RPMI8226 (cell line): ENCODE measurements around the gene KRTAP10-5.
"Not testable (repeated sequence)": the region's sequence is repeated elsewhere in the genome, so short reads cannot be mapped to it uniquely, and the experiment has no call there.

ENCODE experiments used
- DNase-seq: peaks from one replicate; pipeline ENCODE4 v3.0.0-alpha.2; 2015

The KRTAP10-5 gene

GRCh38 chr21:44580231-44580821 lies at the start of gene KRTAP10-5:
Gene KRTAP10-5, minus strand, starts transcription at chr21:44580604. Its CDS starts 26 bp downstream, at chr21:44580578.
- DNase-seq = peak; percentile 66

GRCh38 chr21:44628707-44629391 lies 48.4 kb upstream of the KRTAP10-5 start:
- DNase-seq = no peak

GRCh38 chr21:44627831-44628233 lies 47.4 kb upstream of the KRTAP10-5 start:
- DNase-seq = not testable (repeated sequence)

GRCh38 chr21:44627181-44627822 lies 46.9 kb upstream of the KRTAP10-5 start:
- not testable (repeated sequence) for DNase-seq

GRCh38 chr21:44626673-44627143 lies 46.3 kb upstream of the KRTAP10-5 start, which contains the start of gene KRTAP10-9:
Gene KRTAP10-9, plus strand, starts transcription at chr21:44627093. Its CDS starts 79 bp downstream, at chr21:44627172.
- no peak for DNase-seq

DNA sequence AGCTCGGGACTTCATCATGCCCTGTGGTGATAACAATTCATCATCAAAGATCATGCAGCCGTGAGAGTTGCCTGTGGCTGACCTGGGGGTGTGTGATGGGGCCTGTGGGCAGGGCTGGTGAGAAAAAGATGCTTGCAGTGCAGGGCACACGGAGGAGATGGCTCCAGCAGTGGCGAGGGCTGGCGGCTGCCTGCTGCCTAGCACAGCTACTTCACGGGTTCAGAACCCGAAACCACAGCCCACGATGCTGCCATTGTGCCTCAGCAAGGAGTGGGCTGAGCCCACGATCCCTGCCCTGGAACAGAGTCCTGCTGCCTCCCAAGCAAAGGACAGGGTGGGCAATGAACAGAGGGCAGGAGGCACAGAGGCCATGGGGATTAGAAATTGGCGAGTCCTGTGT lies 45.9 kb upstream of the KRTAP10-5 start:
- no peak for DNase-seq

DNA sequence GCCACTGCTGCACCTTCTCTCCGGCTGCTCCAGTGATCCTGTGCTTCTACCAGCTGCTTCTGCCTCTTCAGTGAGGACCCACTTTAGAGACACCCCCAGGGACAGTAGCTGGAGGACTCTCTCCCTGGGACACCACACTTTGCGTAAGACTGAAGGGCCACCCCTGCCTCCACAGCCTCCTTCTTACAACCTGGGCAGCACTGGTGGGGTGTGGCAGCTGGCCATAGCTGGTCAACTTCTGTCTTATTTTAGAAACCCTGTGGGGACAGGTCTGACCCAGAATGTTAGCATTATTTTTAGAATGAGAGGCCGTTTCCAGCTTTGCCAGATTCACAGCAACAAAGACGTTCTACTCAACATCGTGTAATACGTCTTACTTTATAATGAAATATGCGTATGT lies 45.4 kb upstream of the KRTAP10-5 start:
- no peak for DNase-seq

GRCh38 chr21:44623575-44623974 lies 43.2 kb upstream of the KRTAP10-5 start:
- no peak for DNase-seq

DNA sequence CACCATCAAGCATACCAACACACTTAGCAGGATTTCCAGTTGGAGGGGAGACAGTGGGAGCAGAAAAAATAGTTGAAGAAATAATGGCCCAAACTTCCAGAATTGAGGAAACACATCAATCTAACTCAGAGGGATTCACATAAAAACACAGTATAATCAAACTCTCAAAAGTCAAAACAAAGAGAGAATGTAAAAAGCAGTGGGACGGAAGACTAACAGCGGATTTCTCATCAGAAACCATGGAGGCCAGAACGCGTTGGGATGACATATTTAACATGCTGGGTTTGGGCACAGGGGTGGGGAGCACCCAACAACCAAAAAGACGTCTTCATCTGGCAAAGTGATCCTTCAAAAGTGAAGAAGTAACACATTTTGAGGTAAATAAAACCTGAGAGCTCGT lies 39.5 kb upstream of the KRTAP10-5 start:
- no peak for DNase-seq

- peak; percentile 67 for DNase-seq
These were observed 38.5 kb upstream of the KRTAP10-5 start for GRCh38 chr21:44618909-44619308.

DNA sequence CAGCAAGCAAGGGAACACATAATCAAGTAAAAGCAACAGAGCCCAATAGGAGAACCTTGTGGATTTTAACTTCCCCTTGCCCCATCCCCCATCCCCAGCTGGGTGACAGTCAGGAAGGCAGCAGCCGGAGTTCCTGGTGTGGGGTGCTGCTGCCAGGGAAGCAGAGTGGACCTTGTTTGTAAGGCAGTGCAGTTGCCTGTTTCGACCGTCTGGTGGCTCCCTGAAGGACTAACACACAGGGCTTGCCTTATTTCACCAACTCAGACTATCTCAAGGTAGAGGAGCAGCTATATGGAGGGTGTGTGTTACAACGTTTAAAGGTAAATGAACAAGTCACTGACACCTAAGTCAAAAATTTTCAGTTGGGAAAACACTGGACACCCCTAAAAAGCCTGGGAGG lies 38.1 kb upstream of the KRTAP10-5 start:
- peak; percentile 69 for DNase-seq

- DNase-seq = no peak
These were observed 36.7 kb upstream of the KRTAP10-5 start for GRCh38 chr21:44617071-44617501.

GRCh38 chr21:44616591-44616926 lies 36.2 kb upstream of the KRTAP10-5 start:
- DNase-seq = peak; percentile 80

DNA sequence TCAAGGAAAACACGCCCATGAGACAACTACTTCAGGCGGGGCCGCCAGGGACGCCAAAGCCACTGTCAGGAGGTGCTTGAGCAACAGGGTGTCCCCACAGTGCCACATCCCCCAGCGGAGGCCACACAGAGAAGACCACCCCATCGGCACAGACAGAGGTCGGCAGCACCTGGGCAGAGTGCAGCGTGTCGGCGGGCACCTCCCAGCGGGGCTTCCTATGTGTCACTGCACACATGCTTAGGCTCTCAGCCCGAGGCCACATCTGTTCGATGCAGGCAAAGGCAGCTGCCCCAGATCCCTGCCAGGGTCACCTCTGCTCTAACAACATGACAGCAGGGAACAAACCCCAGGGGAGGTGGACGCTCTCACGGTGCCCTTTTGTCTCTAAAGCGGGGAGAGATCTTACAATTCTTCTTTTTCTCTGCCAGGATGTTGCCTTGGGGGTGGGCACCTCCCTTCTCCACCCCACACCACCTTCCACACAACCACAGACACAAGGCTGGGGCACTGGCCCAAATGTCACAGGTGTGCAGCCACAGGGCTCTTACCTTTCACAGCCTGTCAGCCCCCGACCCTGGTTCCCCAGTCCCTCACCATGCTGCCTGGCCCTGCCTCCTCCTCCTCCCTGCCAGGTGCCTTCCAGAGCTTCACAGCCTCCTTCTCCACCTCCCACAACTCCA lies 35.6 kb upstream of the KRTAP10-5 start:
- peak; percentile 75 for DNase-seq

DNA sequence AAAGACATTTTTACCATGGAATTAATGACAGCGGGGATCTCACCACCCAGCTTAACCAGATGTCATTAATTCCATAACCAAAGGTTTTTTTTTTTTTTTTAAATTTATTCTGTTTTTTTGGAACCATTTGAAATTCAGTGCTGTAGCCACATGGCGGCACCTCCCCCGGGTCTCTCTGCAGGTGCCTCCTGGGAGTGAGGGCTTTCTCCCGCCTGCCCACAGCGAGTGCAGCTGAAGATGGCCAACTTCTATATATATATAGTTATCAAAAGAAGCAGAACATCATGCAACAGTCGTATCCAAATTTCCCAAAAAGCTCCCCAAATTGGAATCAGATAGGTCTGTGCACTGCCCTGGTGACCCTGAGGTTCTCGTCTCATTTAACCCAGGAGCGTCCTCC lies 35.1 kb upstream of the KRTAP10-5 start:
- DNase-seq = peak; percentile 59

DNA sequence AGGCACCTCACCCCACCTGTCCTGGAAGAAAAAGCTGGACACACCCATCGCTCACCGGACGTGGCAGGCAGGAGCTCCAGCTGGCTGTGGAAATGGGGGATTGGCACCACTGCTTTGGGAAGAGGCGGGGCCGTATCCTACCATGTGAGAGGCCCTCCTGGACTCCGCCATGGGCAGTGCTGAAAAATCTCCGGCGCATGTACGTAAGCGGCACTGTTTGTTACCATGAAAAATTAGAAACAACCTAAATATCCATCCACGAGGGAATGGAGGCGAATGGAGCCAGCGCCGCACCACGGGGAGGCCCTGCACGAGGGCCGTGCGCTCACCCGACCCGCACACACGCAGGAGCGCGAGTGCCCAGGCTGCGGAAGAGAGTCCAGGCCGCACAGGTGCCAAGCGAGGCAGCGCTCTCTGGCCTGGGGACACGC lies 34.6 kb upstream of the KRTAP10-5 start:
- DNase-seq = no peak

GRCh38 chr21:44614161-44614631 lies 33.8 kb upstream of the KRTAP10-5 start:
- no peak for DNase-seq

- no peak for DNase-seq
These were observed 33.2 kb upstream of the KRTAP10-5 start for GRCh38 chr21:44613386-44614155.

- no peak for DNase-seq
These were observed 32.3 kb upstream of the KRTAP10-5 start for GRCh38 chr21:44612669-44613229.

GRCh38 chr21:44612029-44612486 lies 31.7 kb upstream of the KRTAP10-5 start, which contains the start of gene KRTAP10-8:
Gene KRTAP10-8, plus strand, starts transcription at chr21:44612079. Its CDS starts 22 bp downstream, at chr21:44612101.
- DNase-seq = peak; percentile 93

DNA sequence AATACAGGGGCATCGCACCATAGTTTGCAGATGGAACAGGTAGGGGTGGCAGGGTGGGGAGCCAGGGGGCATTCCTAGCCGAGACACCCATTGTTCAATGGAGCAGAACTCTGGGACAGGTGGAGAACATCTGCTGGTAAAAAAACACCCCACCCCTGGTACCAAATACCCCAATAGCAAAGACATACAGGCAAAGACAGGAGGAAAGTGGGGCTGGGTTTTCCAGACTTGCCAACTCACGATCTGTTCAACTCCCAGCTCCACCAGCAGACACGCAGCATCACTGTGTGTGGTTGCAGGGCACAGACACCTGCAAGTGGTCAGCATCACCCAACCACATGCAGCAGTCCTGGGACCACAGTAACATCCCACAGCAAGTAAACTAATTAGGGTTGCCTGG lies 31.1 kb upstream of the KRTAP10-5 start:
- DNase-seq = peak; percentile 54
